K562 (cell line): Measurements from ENCODE around the gene FAM240A. TPM values are rescaled to one million over a fixed set of nuclear protein-coding genes. Genes with fewer than 3 reads are reported as not detected.
A peak's percentile ranks its signal among the peaks of the same experiment; 100 is the strongest.

ENCODE experiments used
- ARID1B ChIP-seq: fragments of 450-650 bp; IDR thresholded peaks from 2 replicates; pipeline ENCODE4 v1.6.1; 2016; ENCODE audit warnings: antibody characterized with exemption, mild to moderate bottlenecking, inconsistent platforms
- CBFA2T2 ChIP-seq: fragments of 450-650 bp; conservative IDR thresholded peaks from 2 replicates; pipeline ENCODE4 v1.6.1; 2017; ENCODE audit warnings: mild to moderate bottlenecking
- CEBPB ChIP-seq: fragments of 450-650 bp; IDR thresholded peaks from 2 replicates; pipeline ENCODE4 v1.6.1; 2016; ENCODE audit warnings: missing genetic modification characterization, missing compliant biosample characterization
- CXXC5 ChIP-seq: fragments of 250-450 bp; sonication (Bioruptor Pico); IDR thresholded peaks from 2 replicates; pipeline ENCODE4 v1.8.0; 2022; ENCODE audit warnings: inconsistent platforms, mild to moderate bottlenecking, moderate library complexity
- ERF ChIP-seq: fragments of 450-650 bp; formaldehyde crosslinking; IDR thresholded peaks from 2 replicates; pipeline ENCODE4 v1.4.0; 2020; ENCODE audit warnings: mild to moderate bottlenecking, mixed read lengths
- ESRRB ChIP-seq: fragments of 250-450 bp; sonication (Bioruptor Pico); IDR thresholded peaks from 2 replicates; pipeline ENCODE4 v1.5.0; 2020; ENCODE audit warnings: mild to moderate bottlenecking, moderate library complexity, borderline replicate concordance
- KAT2B ChIP-seq: IDR thresholded peaks from one replicate; pipeline ENCODE4 v1.6.1; 2012; ENCODE audit warnings: low read depth, mild to moderate bottlenecking, control low read depth, inconsistent platforms, low read length, moderate library complexity
- LCOR ChIP-seq: sonication (generic); formaldehyde crosslinking; IDR thresholded peaks from 2 replicates; pipeline ENCODE4 v1.8.0; 2022; ENCODE audit warnings: mild to moderate bottlenecking, missing genetic modification reagents
- MTA3 ChIP-seq: fragments of 450-650 bp; formaldehyde crosslinking; IDR thresholded peaks from 2 replicates; pipeline ENCODE4 v1.6.1; 2017; ENCODE audit warnings: mild to moderate bottlenecking, borderline replicate concordance
- NR1H2 ChIP-seq: sonication (generic); formaldehyde crosslinking; IDR thresholded peaks from 2 replicates; pipeline ENCODE4 v1.4.0; 2020; ENCODE audit warnings: mild to moderate bottlenecking, missing genetic modification reagents
- NR4A1 ChIP-seq, 2 experiments: fragments of 250-450 bp in 1 of 2; fragments of 450-650 bp in 1 of 2; sonication (Bioruptor Pico) in 1 of 2; IDR thresholded peaks; 2 replicates each; pipeline versions ENCODE4 v1.4.0 to v1.6.1; 2016 to 2020; ENCODE audit warnings: mild to moderate bottlenecking in 2 of 2, missing compliant biosample characterization in 1 of 2, missing genetic modification characterization in 1 of 2, moderate library complexity in 1 of 2
- PCBP2 ChIP-seq: fragments of 200-400 bp; formaldehyde crosslinking; IDR thresholded peaks from 2 replicates; pipeline ENCODE4 v1.6.1; 2018; ENCODE audit warnings: low read length, low read depth, mild to moderate bottlenecking, moderate library complexity; ENCODE audit not compliant: poor library complexity, severe bottlenecking
- SLC30A9 ChIP-seq: fragments of 250-450 bp; sonication (Bioruptor Pico); IDR thresholded peaks from 2 replicates; pipeline ENCODE4 v1.8.0; 2022; ENCODE audit warnings: mild to moderate bottlenecking, moderate library complexity
- SNRNP70 ChIP-seq: fragments of 200-400 bp; formaldehyde crosslinking; optimal IDR thresholded peaks from 2 replicates; pipeline ENCODE3; 2017; ENCODE audit warnings: low read depth, low read length
- TCF3 ChIP-seq: sonication (generic); formaldehyde crosslinking; IDR thresholded peaks from 2 replicates; pipeline ENCODE4 v1.4.0; 2020; ENCODE audit warnings: mild to moderate bottlenecking, missing genetic modification reagents
- ZNF24 ChIP-seq: fragments of 450-650 bp; IDR thresholded peaks from 2 replicates; pipeline ENCODE4 v1.6.1; 2016
- ZNF431 ChIP-seq: sonication (generic); formaldehyde crosslinking; IDR thresholded peaks from 2 replicates; pipeline ENCODE4 v1.8.0; 2022; ENCODE audit warnings: mild to moderate bottlenecking, missing genetic modification reagents
- ZNF766 ChIP-seq: fragments of 200-800 bp; sonication (Bioruptor generic); conservative IDR thresholded peaks from 2 replicates; pipeline ENCODE4 v1.6.1; 2016; ENCODE audit warnings: missing genetic modification characterization, missing compliant biosample characterization
- ZNF778 ChIP-seq: fragments of 450-650 bp; formaldehyde crosslinking; IDR thresholded peaks from 2 replicates; pipeline ENCODE4 v1.4.0; 2020; ENCODE audit warnings: mild to moderate bottlenecking, moderate library complexity
- polyA plus RNA-seq, 8 experiments: library from polyadenylated mRNA; depleted of rRNA in 4 of 8; stranded (reverse) in 5 of 8; unstranded in 3 of 8; fragments of >200 nt; fragmentation: Nextera tagmentation in 2 of 8; fragmentation: Illumina TruSeq in 1 of 8; extraction: Ambion mirVana in 2 of 8; extraction: Trizol in 1 of 8; gene quantifications; 2 replicates each; pipeline versions ENCODE4 v1.2.1 to v1.2.3, GENCODE V29; 2011 to 2014; ENCODE audit warnings: inconsistent platforms in 1 of 8, missing spikeins in 1 of 8
- total RNA-seq, 7 experiments: library from RNA; depleted of rRNA in 6 of 7; stranded (reverse); fragments of >200 nt in 6 of 7; fragmentation: Illumina TruSeq in 2 of 7; extraction: Trizol in 2 of 7; gene quantifications; 2 replicates each; pipeline versions ENCODE4 v1.2.1 to v1.2.3, GENCODE V29; 2011 to 2021; ENCODE audit warnings: low replicate concordance in 1 of 7
- TF ChIP-seq, protein P1 (sequence below): fragments of 450-650 bp; formaldehyde crosslinking; IDR thresholded peaks from 2 replicates; pipeline ENCODE4 v1.4.0; 2020; ENCODE audit warnings: mild to moderate bottlenecking, moderate library complexity
- TF ChIP-seq, protein P2 (sequence below), 2 experiments: fragments of 450-650 bp in 1 of 2; sonication (generic) in 1 of 2; formaldehyde crosslinking in 1 of 2; IDR thresholded peaks in 1 of 2; conservative IDR thresholded peaks in 1 of 2; 2 replicates each; pipeline versions ENCODE4 v1.6.1 to v1.8.1; 2016 to 2023; ENCODE audit warnings: mild to moderate bottlenecking in 2 of 2, moderate library complexity in 2 of 2, inconsistent platforms in 1 of 2, missing genetic modification reagents in 1 of 2
- TF ChIP-seq, protein P3 (sequence below): fragments of 250-450 bp; sonication (Bioruptor Pico); IDR thresholded peaks from 2 replicates; pipeline ENCODE4 v1.8.0; 2022; ENCODE audit warnings: inconsistent platforms
- TF ChIP-seq, protein P4 (sequence below): sonication (generic); formaldehyde crosslinking; IDR thresholded peaks from 2 replicates; pipeline ENCODE4 v1.8.1; 2023; ENCODE audit warnings: mild to moderate bottlenecking, missing genetic modification reagents, moderate library complexity

The FAM240A gene
- total and polyA plus RNA-seq, 9 of the 15 experiments (the other 6 are each of a cell fraction or from before 2014, with no cell fraction given): not detected

DNA sequence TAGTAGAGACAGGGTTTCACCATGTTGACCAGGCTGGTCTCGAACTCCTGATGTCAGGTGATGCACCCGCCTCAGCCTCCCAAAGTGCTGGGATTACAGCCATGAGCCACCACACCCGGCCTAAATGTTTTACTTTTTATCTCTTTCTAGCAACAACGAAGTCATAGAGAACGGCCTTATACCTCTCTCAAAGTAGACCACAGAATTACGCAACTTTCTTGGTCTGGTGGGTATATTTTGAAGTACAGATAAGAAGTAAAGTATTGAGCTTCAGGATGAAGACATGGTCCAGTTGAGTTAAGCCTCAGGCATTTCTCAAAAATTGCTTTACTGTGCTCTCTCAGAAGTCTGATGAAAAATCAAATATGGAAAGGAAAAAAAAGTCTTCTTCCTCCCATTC is 30.6 kb downstream of the FAM240A start (continued):
- TF ChIP-seq SNRNP70 (no peak), ESRRB (CRISPR knock-in tag) (no peak), NR1H2 (CRISPR knock-in tag) (no peak), KAT2B (no peak), MTA3 (no peak), ERF (no peak), LCOR (CRISPR knock-in tag) (peak; percentile 45; the same call in 1 of the 2 replicates), ZNF766 (0 out of 2 replicates have a peak, but pooled peaks have one; percentile 24), ARID1B (peak; percentile 65), CXXC5 (CRISPR knock-in tag) (peak; percentile 45; the same call in 1 of the 2 replicates), ZNF24 (no peak; the same call in 1 of the 2 replicates), TCF3 (peak; percentile 48; the same call in 1 of the 2 replicates), ZNF778 (CRISPR knock-in tag) (no peak), PCBP2 (no peak), CBFA2T2 (peak; percentile 21; the same call in 1 of the 2 replicates), NR4A1 (CRISPR knock-in tag; IDR thresholded peaks at IDR 0.05) (no peak), NR4A1 (tag; IDR thresholded peaks at IDR 0.05) (no peak), SLC30A9 (no peak), ZNF431 (CRISPR knock-in tag) (no peak), CEBPB (peak; percentile 96)
- TF ChIP-seq, protein P1, sequence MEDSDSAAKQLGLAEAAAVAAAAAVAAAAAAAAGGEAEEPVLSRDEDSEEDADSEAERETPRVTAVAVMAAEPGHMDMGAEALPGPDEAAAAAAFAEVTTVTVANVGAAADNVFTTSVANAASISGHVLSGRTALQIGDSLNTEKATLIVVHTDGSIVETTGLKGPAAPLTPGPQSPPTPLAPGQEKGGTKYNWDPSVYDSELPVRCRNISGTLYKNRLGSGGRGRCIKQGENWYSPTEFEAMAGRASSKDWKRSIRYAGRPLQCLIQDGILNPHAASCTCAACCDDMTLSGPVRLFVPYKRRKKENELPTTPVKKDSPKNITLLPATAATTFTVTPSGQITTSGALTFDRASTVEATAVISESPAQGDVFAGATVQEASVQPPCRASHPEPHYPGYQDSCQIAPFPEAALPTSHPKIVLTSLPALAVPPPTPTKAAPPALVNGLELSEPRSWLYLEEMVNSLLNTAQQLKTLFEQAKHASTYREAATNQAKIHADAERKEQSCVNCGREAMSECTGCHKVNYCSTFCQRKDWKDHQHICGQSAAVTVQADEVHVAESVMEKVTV (CRISPR knock-in tag): no peak
- TF ChIP-seq, protein P2, sequence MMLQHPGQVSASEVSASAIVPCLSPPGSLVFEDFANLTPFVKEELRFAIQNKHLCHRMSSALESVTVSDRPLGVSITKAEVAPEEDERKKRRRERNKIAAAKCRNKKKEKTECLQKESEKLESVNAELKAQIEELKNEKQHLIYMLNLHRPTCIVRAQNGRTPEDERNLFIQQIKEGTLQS (IDR thresholded peaks at IDR 0.05): peak; percentile 60
- TF ChIP-seq, protein P2 (CRISPR knock-in tag; conservative IDR thresholded peaks at IDR 0.05): no peak
- TF ChIP-seq, protein P3, sequence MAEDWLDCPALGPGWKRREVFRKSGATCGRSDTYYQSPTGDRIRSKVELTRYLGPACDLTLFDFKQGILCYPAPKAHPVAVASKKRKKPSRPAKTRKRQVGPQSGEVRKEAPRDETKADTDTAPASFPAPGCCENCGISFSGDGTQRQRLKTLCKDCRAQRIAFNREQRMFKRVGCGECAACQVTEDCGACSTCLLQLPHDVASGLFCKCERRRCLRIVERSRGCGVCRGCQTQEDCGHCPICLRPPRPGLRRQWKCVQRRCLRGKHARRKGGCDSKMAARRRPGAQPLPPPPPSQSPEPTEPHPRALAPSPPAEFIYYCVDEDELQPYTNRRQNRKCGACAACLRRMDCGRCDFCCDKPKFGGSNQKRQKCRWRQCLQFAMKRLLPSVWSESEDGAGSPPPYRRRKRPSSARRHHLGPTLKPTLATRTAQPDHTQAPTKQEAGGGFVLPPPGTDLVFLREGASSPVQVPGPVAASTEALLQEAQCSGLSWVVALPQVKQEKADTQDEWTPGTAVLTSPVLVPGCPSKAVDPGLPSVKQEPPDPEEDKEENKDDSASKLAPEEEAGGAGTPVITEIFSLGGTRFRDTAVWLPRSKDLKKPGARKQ (CRISPR knock-in tag): no peak
- TF ChIP-seq, protein P4, sequence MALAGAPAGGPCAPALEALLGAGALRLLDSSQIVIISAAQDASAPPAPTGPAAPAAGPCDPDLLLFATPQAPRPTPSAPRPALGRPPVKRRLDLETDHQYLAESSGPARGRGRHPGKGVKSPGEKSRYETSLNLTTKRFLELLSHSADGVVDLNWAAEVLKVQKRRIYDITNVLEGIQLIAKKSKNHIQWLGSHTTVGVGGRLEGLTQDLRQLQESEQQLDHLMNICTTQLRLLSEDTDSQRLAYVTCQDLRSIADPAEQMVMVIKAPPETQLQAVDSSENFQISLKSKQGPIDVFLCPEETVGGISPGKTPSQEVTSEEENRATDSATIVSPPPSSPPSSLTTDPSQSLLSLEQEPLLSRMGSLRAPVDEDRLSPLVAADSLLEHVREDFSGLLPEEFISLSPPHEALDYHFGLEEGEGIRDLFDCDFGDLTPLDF (CRISPR knock-in tag): no peak
